HG03108 (cell line): ENCODE results near the gene FOXQ1.
"Not testable (repeated sequence)": the region's sequence is repeated elsewhere in the genome, so short reads cannot be mapped to it uniquely, and the experiment has no call there.

ENCODE experiments used
- ATAC-seq: cut with Tn5 transposase; IDR thresholded peaks from one replicate; pipeline ENCODE4 v1.9.1; 2021; ENCODE audit warnings: moderate library complexity; ENCODE audit not compliant: unreplicated experiment

The FOXQ1 gene

DNA sequence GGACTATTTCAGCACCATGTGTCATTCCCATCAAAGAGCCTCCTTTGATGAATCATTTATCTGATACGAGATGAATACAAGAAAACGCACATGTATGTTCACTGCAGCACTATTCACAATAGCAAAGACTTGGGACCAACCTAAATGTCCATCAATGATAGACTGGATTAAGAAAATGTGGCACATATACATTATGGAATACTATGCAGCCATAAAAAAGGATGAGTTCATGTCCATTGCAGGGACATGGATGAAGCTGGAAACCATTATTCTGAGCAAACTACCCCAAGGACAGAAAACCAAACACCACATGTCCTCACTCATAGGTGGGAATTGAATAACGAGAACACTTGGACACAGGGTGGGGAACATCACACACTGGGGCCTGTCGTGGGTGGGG, 49.8 kb downstream of the FOXQ1 start:
- not testable (repeated sequence) for ATAC-seq

GRCh38 chr6:1362643-1363042, 50.7 kb downstream of the FOXQ1 start:
- ATAC-seq, result no peak

DNA sequence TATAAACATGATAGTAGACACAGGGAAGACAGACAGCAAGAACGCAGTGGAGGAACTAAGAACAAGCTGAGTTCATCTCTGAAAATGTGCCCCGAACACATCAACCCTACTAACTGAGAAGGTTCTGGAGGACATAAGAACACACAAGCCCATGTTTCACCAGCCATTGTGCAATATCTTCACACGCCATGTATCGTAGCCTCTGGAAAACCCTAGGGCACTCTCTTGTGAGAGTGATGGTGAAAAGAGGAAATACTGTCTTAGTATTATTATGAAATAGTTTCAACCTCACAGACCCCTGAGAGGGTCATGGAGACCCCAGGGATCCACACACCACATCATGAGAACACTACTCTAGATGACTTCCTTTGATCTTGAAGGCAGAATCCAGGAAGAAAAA, 51.4 kb downstream of the FOXQ1 start:
- ATAC-seq, result no peak

DNA sequence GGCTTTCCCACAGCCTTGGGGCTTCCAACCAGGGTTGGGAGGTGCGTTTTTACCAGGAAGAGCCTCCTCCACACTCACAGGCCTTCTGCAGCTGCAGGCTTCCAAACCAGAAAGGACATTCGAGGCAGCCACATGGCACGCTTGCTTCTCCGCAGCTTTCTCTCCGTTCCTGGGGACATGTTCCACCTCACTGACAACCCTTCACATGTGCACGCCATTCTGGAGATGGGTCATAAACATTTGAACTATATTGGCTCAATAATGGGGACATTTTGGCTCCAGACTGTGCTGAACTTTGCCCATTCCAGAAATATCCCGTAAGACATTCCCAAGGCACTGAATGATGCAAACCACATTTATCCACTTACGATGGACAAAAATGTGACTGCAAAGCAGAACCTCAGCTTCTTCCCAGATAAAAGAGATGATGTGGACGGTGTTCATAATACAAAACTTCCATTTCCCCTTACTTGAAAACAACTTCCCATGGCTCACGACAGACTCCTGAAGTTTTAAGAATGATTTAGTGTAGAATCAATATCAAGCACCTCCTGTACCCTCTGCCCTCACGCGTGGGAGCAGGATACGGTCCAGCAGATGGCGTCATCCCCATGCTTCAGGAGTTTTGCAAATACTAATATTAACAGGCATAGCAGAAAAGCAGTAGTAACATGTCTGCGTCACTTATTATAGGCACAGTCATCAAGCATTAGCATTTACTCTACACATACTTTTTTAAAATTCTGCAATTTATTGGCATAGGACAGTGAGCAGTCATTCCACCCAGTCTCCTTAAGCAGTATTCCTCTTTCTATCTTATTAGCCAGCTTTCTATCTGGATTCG, 52.1 kb downstream of the FOXQ1 start:
- ATAC-seq, result no peak
